Neural cell (in vitro differentiated cells): ENCODE results near the gene CRABP2.

Experiments used
- TF ChIP-seq, protein P1 (sequence below): fragments of 450-650 bp; IDR thresholded peaks from 2 replicates; pipeline ENCODE4 v1.5.1; 2014; ENCODE audit warnings: antibody characterized with exemption, mild to moderate bottlenecking, moderate library complexity; ENCODE audit not compliant: poor library complexity, severe bottlenecking
- TF ChIP-seq, protein P2 (sequence below): IDR thresholded peaks from 2 replicates; pipeline ENCODE4 v1.6.1; 2012; ENCODE audit warnings: borderline replicate concordance

DNA sequence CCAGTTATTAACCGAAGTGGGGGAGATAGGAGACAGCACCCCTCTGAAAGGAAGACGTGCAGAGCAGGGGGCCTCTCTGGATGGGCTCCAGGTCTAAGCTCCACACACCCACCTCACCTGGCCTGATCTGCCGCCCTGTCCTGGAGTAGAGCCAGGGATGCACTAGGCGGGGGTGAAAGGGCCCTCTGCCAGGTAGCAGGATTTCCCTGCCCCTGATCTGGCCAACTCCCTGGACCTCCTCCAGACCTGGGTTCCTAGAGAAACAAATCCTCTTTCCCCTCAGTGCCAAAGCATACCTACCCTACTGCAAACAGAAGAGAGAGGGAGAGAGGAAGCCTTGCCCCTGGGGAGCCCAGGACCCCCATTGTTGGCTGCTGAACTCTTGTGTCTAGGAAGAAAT is 2.0 kb downstream of the CRABP2 start:
- TF ChIP-seq, protein P1, sequence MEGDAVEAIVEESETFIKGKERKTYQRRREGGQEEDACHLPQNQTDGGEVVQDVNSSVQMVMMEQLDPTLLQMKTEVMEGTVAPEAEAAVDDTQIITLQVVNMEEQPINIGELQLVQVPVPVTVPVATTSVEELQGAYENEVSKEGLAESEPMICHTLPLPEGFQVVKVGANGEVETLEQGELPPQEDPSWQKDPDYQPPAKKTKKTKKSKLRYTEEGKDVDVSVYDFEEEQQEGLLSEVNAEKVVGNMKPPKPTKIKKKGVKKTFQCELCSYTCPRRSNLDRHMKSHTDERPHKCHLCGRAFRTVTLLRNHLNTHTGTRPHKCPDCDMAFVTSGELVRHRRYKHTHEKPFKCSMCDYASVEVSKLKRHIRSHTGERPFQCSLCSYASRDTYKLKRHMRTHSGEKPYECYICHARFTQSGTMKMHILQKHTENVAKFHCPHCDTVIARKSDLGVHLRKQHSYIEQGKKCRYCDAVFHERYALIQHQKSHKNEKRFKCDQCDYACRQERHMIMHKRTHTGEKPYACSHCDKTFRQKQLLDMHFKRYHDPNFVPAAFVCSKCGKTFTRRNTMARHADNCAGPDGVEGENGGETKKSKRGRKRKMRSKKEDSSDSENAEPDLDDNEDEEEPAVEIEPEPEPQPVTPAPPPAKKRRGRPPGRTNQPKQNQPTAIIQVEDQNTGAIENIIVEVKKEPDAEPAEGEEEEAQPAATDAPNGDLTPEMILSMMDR, result no peak
- TF ChIP-seq, protein P2, sequence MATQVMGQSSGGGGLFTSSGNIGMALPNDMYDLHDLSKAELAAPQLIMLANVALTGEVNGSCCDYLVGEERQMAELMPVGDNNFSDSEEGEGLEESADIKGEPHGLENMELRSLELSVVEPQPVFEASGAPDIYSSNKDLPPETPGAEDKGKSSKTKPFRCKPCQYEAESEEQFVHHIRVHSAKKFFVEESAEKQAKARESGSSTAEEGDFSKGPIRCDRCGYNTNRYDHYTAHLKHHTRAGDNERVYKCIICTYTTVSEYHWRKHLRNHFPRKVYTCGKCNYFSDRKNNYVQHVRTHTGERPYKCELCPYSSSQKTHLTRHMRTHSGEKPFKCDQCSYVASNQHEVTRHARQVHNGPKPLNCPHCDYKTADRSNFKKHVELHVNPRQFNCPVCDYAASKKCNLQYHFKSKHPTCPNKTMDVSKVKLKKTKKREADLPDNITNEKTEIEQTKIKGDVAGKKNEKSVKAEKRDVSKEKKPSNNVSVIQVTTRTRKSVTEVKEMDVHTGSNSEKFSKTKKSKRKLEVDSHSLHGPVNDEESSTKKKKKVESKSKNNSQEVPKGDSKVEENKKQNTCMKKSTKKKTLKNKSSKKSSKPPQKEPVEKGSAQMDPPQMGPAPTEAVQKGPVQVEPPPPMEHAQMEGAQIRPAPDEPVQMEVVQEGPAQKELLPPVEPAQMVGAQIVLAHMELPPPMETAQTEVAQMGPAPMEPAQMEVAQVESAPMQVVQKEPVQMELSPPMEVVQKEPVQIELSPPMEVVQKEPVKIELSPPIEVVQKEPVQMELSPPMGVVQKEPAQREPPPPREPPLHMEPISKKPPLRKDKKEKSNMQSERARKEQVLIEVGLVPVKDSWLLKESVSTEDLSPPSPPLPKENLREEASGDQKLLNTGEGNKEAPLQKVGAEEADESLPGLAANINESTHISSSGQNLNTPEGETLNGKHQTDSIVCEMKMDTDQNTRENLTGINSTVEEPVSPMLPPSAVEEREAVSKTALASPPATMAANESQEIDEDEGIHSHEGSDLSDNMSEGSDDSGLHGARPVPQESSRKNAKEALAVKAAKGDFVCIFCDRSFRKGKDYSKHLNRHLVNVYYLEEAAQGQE, result no peak
